GM12878 (cell line): ENCODE measurements around the gene CLNS1A. TPM values are rescaled to one million over a fixed set of nuclear protein-coding genes. Genes with fewer than 3 reads are reported as not detected.

Experiments
- ATAC-seq: fragments of 200-7000 bp; cut with Tn5 transposase; 3 replicates; pipeline ENCODE4 v1.9.1; 2020; ENCODE audit warnings: mild to moderate bottlenecking, moderate library complexity
- BruUV-seq: library from RNA; stranded (reverse); fragments of 400-500 nt; replicated peaks from 2 replicates; lab custom pipeline; 2021; lab: Mats Ljungman, UMichigan
- CTCF ChIA-PET: fragments of 300-600 bp; sonication (Branson Sonifier 250); formaldehyde crosslinking; extraction: SDS; loops from one replicate; lab custom pipeline; 2021; ENCODE audit warnings: inconsistent platforms; lab: Yijun Ruan, JAX
- POLR2A ChIA-PET: fragments of 350-600 bp; formaldehyde crosslinking; extraction: SDS; loops from one replicate; lab custom pipeline; 2021; ENCODE audit warnings: inconsistent platforms; lab: Charles Lee
- RAD21 ChIA-PET: fragments of 300-600 bp; sonication (Branson Sonifier 250); formaldehyde crosslinking; loops from one replicate; lab custom pipeline; 2023; ENCODE audit warnings: antibody characterized with exemption; ENCODE audit not compliant: unreplicated experiment; lab: Charles Lee
- SMC1A ChIA-PET: fragments of 300-600 bp; sonication (Branson Sonifier 250); formaldehyde crosslinking; loops from one replicate; lab custom pipeline; 2023; ENCODE audit not compliant: unreplicated experiment, uncharacterized antibody; lab: Charles Lee
- DNase-seq: peaks from one replicate; pipeline ENCODE4 v3.0.0-alpha.2; 2011; ENCODE audit warnings: low read depth, low spot score
- FAIRE-seq: peaks from 3 replicates; lab custom pipeline; 2011; peaks lifted over from hg19 to GRCh38; lab: Jason Lieb, UNC
- H2AFZ ChIP-seq: 2 replicates; pipeline ENCODE4 v1.6.0; 2011; ENCODE audit warnings: low read depth, low read length, control low read depth; ENCODE audit not compliant: control insufficient read depth
- H3K27ac ChIP-seq: 2 replicates; pipeline ENCODE4 v1.5.1; 2011; ENCODE audit warnings: control low read depth; ENCODE audit not compliant: control insufficient read depth, insufficient read depth
- H3K27me3 ChIP-seq, 2 experiments: replicated peaks in 1 of 2; 2 replicates each; pipeline versions ENCODE4 v1.6.0 to v1.6.1; 2011; ENCODE audit warnings: low read length in 1 of 2; ENCODE audit not compliant: control insufficient read depth in 2 of 2, insufficient read depth in 2 of 2
- H3K36me3 ChIP-seq, 2 experiments: 2 replicates each; pipeline ENCODE4 v1.5.1; 2011; ENCODE audit warnings: low read length in 1 of 2; ENCODE audit not compliant: control insufficient read depth in 2 of 2, insufficient read depth in 2 of 2
- H3K4me1 ChIP-seq: 2 replicates; pipeline ENCODE4 v1.6.1; 2011; ENCODE audit warnings: mild to moderate bottlenecking, low read length, moderate library complexity, mixed read lengths; ENCODE audit not compliant: control insufficient read depth, insufficient read depth
- H3K4me2 ChIP-seq: 2 replicates; pipeline ENCODE4 v1.6.0; 2011; ENCODE audit warnings: control low read depth; ENCODE audit not compliant: control insufficient read depth, insufficient read depth
- H3K4me3 ChIP-seq: fragments of 200-600 bp; sonication (generic); 2 replicates; pipeline ENCODE4 v1.5.1; 2016
- H3K79me2 ChIP-seq: 2 replicates; pipeline ENCODE4 v1.6.0; 2011; ENCODE audit warnings: low read length; ENCODE audit not compliant: control insufficient read depth, insufficient read depth
- H3K9ac ChIP-seq: 2 replicates; pipeline ENCODE4 v1.8.0; 2011; ENCODE audit warnings: low read length, control low read depth, mixed read lengths; ENCODE audit not compliant: control insufficient read depth, insufficient read depth
- H3K9me3 ChIP-seq: replicated peaks from 3 replicates; pipeline ENCODE4 v1.5.1; 2011; ENCODE audit warnings: mild to moderate bottlenecking, low read length; ENCODE audit not compliant: control insufficient read depth, insufficient read depth
- H4K20me1 ChIP-seq: 2 replicates; pipeline ENCODE4 v1.6.0; 2011; ENCODE audit not compliant: control insufficient read depth, insufficient read depth
- CEBPZ ChIP-seq: fragments of 150-350 bp; IDR thresholded peaks from 2 replicates; pipeline ENCODE4 v1.6.1; 2016; ENCODE audit warnings: low read depth, low read length
- KDM1A ChIP-seq: fragments of 200-600 bp; sonication (generic); IDR thresholded peaks from 2 replicates; pipeline ENCODE4 v1.6.1; 2016; ENCODE audit warnings: borderline replicate concordance
- MEF2A ChIP-seq: IDR thresholded peaks from 2 replicates; pipeline ENCODE4 v1.6.1; 2011; ENCODE audit warnings: low read depth, mild to moderate bottlenecking, low read length, moderate library complexity; ENCODE audit not compliant: insufficient read depth
- NFXL1 ChIP-seq: fragments of 450-650 bp; IDR thresholded peaks from 2 replicates; pipeline ENCODE4 v1.6.1; 2017; ENCODE audit warnings: antibody characterized with exemption, mild to moderate bottlenecking, borderline replicate concordance
- NFYA ChIP-seq: IDR thresholded peaks from 2 replicates; pipeline ENCODE4 v1.6.1; 2011; ENCODE audit warnings: low read depth, mild to moderate bottlenecking, low read length, improper control_type of control experiment, borderline replicate concordance
- PML ChIP-seq: IDR thresholded peaks from 2 replicates; pipeline ENCODE4 v1.6.1; 2012; ENCODE audit warnings: low read length, inconsistent platforms
- RELA ChIP-seq: fragments of 450-650 bp; IDR thresholded peaks from 2 replicates; pipeline ENCODE4 v1.8.0; 2014; ENCODE audit warnings: borderline replicate concordance; ENCODE audit not compliant: partially characterized antibody
- STAT3 ChIP-seq: IDR thresholded peaks from 2 replicates; pipeline ENCODE4 v1.6.1; 2011; ENCODE audit warnings: low read depth, low read length, improper control_type of control experiment
- TAF1 ChIP-seq: IDR thresholded peaks from 2 replicates; pipeline ENCODE4 v1.6.1; 2011; ENCODE audit warnings: mild to moderate bottlenecking, low read depth, low read length, borderline replicate concordance
- TCF7 ChIP-seq: IDR thresholded peaks from 2 replicates; pipeline ENCODE4 v1.6.1; 2014; ENCODE audit warnings: antibody characterized with exemption, borderline replicate concordance
- YY1 ChIP-seq: IDR thresholded peaks from 2 replicates; pipeline ENCODE4 v1.6.1; 2011; ENCODE audit warnings: low read depth, mild to moderate bottlenecking, low read length
- ZNF24 ChIP-seq: fragments of 450-650 bp; IDR thresholded peaks from 2 replicates; pipeline ENCODE4 v1.6.1; 2017; ENCODE audit warnings: antibody characterized with exemption, mild to moderate bottlenecking
- ZZZ3 ChIP-seq: IDR thresholded peaks from 2 replicates; pipeline ENCODE4 v1.6.1; 2011; ENCODE audit warnings: low read depth; ENCODE audit not compliant: control insufficient read depth, insufficient read length
- WGBS: methylation state at CpG from one replicate; pipeline ENCODE4 v1.1.6; 2016; ENCODE audit warnings: low lambda C conversion rate; ENCODE audit not compliant: insufficient replicate concordance, insufficient coverage; ENCODE audit errors: missing lambda C conversion rate; 5-methylcytosine and 5-hydroxymethylcytosine counted together
- in situ Hi-C: fragments of 300-500 bp; cut with MboI; formaldehyde crosslinking; loops from 9 replicates; pipeline ENCODE4 v1.14.3; 2018; ENCODE audit warnings: mixed read lengths
- intact Hi-C: fragments of 100-400 bp; cut with micrococcal nuclease; formaldehyde crosslinking; loops from one replicate; pipeline ENCODE4 v1.14.2; 2022; ENCODE audit not compliant: unreplicated experiment
- polyA plus RNA-seq, 11 experiments: library from polyadenylated mRNA; depleted of rRNA in 4 of 11; unstranded in 6 of 11; stranded (reverse) in 5 of 11; fragments of >200 nt; fragmentation: Nextera tagmentation in 4 of 11; fragmentation: Illumina TruSeq in 1 of 11; extraction: Ambion mirVana in 4 of 11; extraction: Trizol in 1 of 11; gene quantifications; 1 replicate in 1 of 11; 2 replicates in 10 of 11; pipeline versions ENCODE4 v1.2.1 to v1.2.3, GENCODE V29; 2011 to 2016; ENCODE audit warnings: inconsistent platforms in 2 of 11, missing spikeins in 2 of 11, low read depth in 1 of 11
- total RNA-seq, 4 experiments: library from RNA; depleted of rRNA in 3 of 4; stranded (reverse); fragments of >200 nt in 3 of 4; fragmentation: Illumina TruSeq in 1 of 4; extraction: Trizol in 1 of 4; gene quantifications; 2 replicates each; pipeline versions ENCODE4 v1.2.1 to v1.2.3, GENCODE V29; 2013 to 2021
- TF ChIP-seq, protein P1 (sequence below): fragments of 450-650 bp; IDR thresholded peaks from 2 replicates; pipeline ENCODE4 v1.6.1; 2017; ENCODE audit warnings: mild to moderate bottlenecking

CLNS1A gene
- total and polyA plus RNA-seq, 10 of the 15 experiments (the other 5 are each of a cell fraction or from before 2014, with no cell fraction given): 74.1 to 247 (median 167) TPM

- CTCF ChIA-PET: interaction anchor here (1.6 kb wide), 1 partner anchor 15 kb away, joined by 3 read pairs; no protein-coding TSS in a partner anchor
- no peak for ATAC-seq
Observed at GRCh38 chr11:77687088-77687487, 49.5 kb upstream of the CLNS1A start.

DNA sequence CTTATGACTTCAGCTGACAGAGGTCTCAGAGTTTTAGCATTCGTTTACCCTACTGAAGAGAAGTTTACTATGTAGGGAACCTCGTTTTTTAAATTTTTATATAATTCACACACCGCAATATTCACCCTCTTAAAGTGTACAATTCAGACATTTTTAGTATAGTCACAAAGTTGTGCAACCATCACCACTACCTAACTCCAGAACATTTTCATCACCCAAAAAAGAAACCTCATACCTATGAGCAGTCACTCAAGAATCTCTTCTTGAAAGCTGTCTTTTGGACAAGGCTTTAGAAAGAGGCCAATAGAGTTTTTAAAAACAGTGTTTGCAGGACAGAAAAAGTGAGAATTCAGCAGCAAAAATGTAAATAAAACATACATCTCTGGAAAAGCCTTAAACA is 39.5 kb upstream of the CLNS1A start:
- ChIA-PET SMC1A (interaction anchor here (1.1 to 1.6 kb wide), 2 partner anchors 40 to 48 kb away, joined by 3 read pairs; no protein-coding TSS in a partner anchor), CTCF (no interaction called here), POLR2A (no interaction called here), RAD21 (no interaction called here)
- intact Hi-C loops: no loop called here
- Histone ChIP-seq H3K4me2 (no peak overlapping the region), H3K4me3 (no peak overlapping the region), H3K9ac (no peak overlapping the region), H3K27me3 (no peaks in the 10 kb centered on the region), H2AFZ (no peak overlapping the region), H3K4me1 (no peaks in the 10 kb centered on the region), H3K79me2 (no peaks in the 10 kb centered on the region), H3K9me3 (no peaks in the 10 kb centered on the region), H4K20me1 (no peaks in the 10 kb centered on the region), H3K36me3 (peaks cover 1 to 12% of the 10 kb centered on the region in 2 experiments; a peak in 3 of 4 replicates), H3K27ac (no peak overlapping the region)
- no peak for DNase-seq
- BruUV-seq: no TSS peak
- 100% methylated on average over 3 of the region's 3 CpGs for WGBS
- FAIRE-seq: no peak
- TF ChIP-seq YY1 (no peak), MEF2A (no peak), TCF7 (no peak), CEBPZ (no peak), RELA (no peak), ZZZ3 (no peak), NFXL1 (no peak)
- no peak for ATAC-seq
- in situ Hi-C loops: no loop called here

More at GRCh38 chr11:77687088-77687487, 49.5 kb upstream of the CLNS1A start:
- Histone ChIP-seq H3K9me3 (no peaks in the 10 kb centered on the region), H3K4me1 (no peaks in the 10 kb centered on the region), H3K9ac (no peak overlapping the region), H3K4me2 (no peak overlapping the region), H3K36me3 (peaks cover 0 to 9% of the 10 kb centered on the region in 2 experiments; a peak in 1 of 4 replicates), H3K79me2 (no peaks in the 10 kb centered on the region), H3K27ac (no peak overlapping the region), H2AFZ (no peak overlapping the region), H4K20me1 (no peaks in the 10 kb centered on the region), H3K4me3 (no peak overlapping the region), H3K27me3 (no peaks in the 10 kb centered on the region)
- POLR2A ChIA-PET: no interaction called here
- no TSS peak for BruUV-seq
- SMC1A ChIA-PET: interaction anchor here (1.1 to 1.9 kb wide), 2 partner anchors 9 to 13 kb away, joined by 3 to 6 read pairs; no protein-coding TSS in a partner anchor
- intact Hi-C loops (no loop called here), in situ Hi-C loops (no loop called here)
- FAIRE-seq: no peak
- TF ChIP-seq KDM1A: no peak
- TF ChIP-seq, protein P1, sequence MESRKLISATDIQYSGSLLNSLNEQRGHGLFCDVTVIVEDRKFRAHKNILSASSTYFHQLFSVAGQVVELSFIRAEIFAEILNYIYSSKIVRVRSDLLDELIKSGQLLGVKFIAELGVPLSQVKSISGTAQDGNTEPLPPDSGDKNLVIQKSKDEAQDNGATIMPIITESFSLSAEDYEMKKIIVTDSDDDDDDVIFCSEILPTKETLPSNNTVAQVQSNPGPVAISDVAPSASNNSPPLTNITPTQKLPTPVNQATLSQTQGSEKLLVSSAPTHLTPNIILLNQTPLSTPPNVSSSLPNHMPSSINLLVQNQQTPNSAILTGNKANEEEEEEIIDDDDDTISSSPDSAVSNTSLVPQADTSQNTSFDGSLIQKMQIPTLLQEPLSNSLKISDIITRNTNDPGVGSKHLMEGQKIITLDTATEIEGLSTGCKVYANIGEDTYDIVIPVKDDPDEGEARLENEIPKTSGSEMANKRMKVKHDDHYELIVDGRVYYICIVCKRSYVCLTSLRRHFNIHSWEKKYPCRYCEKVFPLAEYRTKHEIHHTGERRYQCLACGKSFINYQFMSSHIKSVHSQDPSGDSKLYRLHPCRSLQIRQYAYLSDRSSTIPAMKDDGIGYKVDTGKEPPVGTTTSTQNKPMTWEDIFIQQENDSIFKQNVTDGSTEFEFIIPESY: no peak
- TF ChIP-seq PML: no peak
- TF ChIP-seq NFYA: no peak
- no peak for TF ChIP-seq ZNF24
- no peak for TF ChIP-seq STAT3
- no peak for TF ChIP-seq TAF1
- DNase-seq: no peak
- RAD21 ChIA-PET: interaction anchor here (1.4 kb wide), 1 partner anchor 308 kb away, joined by 3 read pairs; no protein-coding TSS in a partner anchor
